AG20443 (cell line): ENCODE measurements around the gene CCT5.

Experiments
- DNase-seq: peaks from one replicate; pipeline ENCODE4 v3.0.0; 2012; ENCODE audit warnings: low spot score, mixed read lengths

CCT5 gene

DNA sequence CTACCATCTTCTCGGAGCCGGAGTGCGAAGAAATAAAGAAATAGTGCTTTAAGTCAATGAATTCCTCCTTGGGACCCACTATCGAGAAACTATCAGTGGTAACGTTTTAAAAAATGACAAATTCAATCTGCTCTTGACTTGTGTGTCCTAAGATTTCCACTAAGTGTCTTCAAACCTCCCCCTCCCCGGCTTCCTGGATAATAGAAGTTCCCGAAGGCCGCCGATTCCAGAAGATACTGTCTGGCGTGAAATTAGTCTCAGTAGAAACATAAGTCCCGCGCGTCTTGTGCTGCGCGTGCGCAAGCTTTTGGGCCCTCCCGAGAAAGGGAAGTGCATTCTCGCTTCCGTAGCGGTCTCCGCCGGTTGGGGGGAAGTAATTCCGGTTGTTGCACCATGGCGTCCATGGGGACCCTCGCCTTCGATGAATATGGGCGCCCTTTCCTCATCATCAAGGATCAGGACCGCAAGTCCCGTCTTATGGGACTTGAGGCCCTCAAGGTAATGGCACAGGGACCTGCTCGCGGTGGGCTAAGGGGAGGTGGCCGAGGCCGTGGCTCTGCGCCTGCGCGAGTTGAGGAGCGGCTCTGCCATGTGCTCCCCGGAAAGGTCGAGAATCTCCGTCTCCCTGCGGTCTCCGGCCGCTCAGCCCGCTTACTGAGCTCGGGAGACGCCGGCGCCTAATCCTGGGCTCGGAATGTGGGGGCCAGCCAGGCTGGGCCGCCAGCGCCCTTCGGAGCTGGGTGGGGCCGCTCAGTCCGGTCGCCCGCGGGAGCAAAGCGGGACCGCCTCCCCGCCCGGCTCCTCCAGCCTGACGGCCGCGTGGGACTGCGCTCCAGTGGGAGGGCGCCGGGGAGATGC is at the start of gene CCT5:
CCT5 (plus strand) TSS at position 333 of the 858 bp plus-strand sequence; CDS start at position 394, 61 bp downstream.
- DNase-seq: peak; percentile 97

DNA sequence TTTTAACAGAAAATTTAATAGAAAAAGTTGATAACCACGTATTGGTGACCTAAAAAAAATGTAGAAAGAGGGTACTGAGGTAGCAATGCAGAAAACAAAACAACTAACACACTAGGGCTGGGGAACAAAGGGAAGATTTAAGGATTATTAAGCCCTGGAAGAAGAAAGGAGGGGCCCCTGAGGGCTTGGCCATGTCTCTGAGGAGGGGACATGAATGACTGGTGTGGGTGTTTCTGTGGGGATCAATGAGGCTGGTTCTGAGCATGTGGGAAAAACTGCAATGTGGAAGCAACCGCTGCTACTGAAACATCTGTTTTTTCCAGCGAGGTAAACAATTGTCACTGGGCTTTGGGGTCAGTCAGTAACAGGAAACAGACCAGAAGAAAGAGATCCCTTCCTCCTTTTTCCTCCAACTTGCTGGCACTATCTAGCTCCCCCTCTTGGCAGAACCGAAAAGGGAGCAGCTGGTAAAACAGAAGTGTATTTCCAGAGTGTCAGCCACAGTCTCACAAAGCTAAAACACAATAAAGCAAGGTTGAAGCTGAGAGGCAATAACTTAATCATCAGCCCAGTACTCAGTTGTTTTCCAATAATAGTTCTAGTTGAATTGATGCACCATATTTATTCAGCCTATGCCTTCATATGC is 48.7 kb upstream of the CCT5 start:
- DNase-seq: no peak

DNA sequence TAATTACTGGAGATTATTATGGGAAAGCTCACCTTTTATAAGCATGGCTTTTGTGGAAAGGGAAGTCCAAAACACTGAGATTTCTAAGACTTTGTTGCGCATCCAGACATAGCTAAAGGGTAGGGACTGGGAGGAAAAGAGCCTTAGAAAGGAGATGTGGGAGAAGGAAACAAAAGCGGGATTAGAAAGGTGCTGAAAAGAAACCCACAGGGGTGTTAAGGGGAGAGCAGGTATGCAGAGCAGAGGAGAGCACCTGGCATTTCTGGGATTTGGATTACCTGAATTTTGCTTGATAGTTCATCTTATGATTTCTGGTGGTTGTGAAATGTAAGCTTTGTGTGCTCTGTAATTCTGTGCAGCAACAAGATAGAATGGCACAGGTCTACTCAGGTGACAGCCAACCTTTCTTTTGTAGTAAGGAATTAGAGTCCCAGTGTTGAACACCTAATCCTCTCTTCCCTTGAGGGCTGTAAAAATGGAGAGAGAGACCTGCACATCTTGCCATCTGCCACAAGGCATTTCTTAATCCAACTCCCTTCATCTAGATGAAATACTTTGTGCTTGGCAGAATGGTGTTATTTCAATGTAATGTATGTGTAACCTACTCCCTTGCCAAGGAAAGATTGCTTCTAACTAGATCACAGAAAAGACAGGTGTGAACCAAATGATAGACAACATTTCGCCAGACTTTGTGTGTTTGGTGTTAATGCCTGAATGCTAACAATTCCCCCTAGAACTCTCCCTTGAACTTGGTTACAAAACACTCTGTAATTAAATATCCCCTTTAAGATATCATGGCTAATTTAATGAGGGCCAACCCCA is 47.8 kb upstream of the CCT5 start:
- no peak for DNase-seq

DNA sequence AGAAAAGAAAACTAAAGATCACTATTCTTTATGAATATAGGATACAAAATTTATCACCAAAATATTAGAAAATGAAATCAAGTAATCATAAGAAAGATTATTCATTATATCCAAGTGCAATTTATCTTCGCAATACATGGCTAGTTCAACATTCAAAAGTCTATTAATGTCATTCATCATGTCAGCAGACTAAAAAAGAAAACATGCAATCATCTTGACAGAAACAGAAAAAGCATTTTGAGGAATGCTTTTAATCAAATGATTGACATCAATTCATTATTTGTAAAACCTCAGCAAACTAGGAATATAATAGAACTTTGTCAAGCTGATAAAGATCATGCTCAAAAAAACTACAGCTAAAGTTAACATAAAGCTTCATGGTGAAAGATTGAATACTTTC is 41.1 kb upstream of the CCT5 start:
- DNase-seq: no peak

DNA sequence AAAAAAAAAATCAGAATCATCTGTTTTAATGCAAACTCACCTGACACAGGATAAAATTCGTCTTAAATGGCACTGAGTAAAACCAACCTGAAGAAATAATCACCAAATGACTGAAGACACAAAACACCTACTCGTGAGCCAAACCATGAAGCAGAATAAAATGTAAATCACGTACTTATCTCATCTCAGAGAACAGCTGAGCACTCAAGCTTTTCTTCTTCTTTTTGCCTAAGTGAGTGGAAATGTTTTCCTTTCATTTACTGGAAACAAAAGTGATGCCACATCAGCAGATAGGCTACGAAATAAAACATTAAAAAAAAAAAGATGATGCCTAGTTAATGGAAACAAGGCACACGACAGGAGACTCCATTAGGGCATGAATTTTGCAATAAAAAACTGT is 36.8 kb upstream of the CCT5 start:
- DNase-seq: no peak

DNA sequence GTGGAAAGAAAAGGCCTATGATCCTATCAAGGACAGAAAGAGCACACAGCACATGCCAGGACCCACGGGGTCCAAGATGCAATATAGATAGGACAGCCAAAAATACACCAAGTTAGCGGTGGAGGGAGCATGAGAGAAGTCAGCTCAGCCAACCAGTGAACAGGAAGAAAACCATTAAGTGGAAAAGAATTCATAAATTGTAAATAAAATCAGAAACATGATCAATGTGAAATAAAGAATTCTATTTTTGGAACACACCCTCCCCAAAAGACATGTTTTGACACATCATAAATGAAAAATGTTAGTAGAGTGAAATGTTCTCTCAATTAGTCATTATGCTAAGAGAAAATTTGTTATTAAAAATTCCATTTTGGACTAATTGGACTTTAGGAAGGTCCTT is 36.0 kb upstream of the CCT5 start:
- DNase-seq: no peak

DNA sequence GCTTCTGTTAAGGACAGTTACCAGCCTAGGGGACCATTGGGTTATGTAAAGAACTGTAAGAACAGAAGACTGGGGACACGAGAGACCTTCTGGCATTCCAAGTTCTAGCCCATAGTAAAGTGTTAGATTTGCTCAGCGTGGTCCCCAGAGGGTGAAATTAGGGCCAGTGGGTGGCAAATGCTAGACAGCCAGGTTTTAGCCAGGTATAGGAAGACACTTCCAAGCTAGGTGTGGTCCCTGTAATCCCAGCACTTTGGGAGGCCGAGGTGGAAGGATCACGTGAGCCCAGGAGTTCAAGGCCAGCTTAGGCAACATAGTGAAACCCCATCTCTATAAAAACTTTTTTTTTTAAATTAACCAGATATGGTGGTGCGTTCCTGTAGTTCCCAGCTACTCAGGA is 34.7 kb upstream of the CCT5 start:
- no peak for DNase-seq

DNA sequence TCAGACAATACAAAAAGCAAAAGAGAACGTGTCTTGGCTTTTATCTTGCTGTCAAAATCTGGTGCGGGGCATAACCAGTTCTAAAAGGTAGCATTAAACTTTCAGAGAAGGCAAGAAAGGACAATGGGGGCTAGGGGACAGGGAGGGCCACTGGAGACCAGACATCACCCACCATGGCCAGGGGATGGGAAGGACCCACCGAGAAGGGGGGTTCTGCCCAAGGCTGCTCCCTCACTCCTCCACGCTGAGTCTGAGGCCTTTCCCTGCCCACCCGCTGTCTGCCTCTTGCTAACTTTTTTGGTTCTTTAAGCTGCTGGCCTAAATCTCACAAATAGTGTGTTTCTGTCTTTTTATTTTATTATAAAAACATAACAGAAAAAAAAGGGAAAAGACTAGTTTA is 34.0 kb upstream of the CCT5 start:
- no peak for DNase-seq

DNA sequence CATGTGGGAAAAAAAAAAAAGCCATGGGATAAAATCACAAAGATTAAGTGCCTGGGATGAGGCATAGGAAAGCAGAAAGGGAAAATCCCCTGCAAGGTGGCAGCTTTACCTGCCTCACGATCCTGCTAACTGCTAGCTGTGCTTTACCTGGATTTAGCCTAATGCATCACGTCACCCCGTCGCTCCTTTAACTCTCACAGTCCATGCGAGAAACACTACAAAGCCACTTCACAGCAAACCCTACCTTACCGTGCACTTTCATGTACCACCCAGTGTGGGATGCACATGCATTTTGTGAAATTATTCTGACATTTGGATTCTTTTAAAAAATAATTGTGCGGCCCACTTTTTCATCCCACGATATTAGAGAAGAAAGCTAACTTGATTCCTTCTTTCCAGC is 31.4 kb upstream of the CCT5 start:
- DNase-seq: no peak

DNA sequence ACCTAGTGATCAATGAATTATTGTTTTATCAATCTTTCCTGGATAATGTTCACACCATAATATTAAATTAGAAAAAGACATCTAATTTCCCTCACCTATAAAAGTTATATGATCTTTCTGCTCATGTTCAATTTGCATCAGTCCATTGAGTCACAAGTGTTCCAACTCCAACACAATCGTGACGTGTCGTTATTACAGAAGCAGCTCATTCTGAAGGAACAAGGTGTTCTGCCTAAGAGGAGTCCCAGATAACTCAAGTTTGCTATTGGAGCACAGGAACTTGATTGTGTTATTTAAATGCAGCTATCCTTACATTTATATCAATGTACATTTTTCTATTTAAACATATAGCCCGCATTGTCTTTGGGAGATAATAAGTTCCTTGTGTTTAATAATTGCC is 31.0 kb upstream of the CCT5 start:
- DNase-seq: no peak

DNA sequence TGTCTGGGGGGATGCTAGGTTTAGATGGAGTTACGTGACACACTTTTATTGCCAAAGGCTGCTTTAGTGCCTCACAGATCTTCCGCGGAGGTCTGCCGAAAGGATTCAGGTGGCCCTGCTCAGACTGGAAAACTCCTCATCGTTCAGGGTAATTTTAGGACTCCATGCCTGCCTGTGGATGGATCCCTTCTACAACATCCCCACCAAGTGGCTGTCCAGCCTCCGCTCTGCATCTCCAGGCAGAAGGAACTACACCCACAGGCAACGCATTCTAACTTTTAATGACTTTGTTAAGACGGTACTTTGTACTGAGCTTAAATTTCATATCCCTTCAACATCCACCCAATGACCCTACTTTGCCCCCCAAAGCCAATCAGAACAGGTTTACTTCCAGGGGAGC is 29.8 kb upstream of the CCT5 start:
- peak; percentile 40 for DNase-seq

DNA sequence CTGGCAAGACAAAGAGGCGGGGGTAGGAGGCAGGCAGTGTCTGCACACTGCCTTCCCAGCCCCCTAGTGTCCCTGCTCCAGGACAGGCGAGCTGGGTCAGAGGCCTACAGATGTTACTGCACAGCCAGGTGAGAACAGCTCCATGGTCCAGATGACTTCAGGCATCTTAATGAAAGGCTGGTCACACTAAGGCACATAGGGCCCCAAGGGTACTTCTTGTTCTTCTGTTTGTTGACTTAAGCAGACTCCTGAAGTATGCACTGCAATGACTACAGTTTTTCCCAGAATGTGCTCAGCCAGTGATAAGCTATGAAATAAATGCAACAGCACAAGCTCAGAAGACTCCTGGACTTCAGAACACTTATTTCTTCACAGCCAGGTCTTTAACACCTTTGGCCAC is 27.8 kb upstream of the CCT5 start:
- no peak for DNase-seq

DNA sequence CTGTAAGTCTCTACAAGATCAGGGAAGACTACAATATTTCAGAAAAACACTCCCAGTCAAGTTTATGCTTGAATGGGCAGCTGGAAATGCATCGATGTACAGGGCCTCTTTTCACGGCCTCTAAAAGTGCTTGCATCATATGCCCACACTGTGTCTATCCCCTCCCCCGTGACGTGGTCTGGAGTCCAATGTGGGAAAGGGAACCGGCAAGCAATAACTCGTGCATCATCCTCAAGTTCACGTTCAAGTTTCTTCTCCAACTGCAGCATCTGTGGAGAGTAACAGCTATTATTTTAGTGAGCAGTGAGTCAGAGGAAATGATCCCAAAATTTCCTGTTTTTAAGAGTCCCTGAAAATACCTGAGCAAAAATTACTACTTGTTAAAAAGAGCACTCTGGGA is 22.7 kb upstream of the CCT5 start:
- DNase-seq: no peak

DNA sequence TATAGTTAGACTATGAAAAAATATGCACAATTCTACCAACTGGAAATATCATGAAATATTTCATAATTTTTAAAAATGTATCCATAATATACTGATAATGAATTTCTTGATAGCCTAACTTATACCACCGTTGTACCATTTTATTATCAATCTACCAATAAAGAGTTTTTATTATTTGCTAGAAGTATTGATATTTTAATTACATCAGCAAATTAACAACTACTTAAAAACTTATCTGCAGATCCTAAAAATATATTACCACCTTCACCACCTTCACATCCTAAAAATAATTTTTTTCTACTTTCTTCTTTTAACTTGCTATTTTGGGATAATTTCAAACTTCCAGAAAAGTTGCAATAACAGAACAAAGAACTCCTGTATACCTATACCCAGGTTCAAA is 21.8 kb upstream of the CCT5 start:
- no peak for DNase-seq

DNA sequence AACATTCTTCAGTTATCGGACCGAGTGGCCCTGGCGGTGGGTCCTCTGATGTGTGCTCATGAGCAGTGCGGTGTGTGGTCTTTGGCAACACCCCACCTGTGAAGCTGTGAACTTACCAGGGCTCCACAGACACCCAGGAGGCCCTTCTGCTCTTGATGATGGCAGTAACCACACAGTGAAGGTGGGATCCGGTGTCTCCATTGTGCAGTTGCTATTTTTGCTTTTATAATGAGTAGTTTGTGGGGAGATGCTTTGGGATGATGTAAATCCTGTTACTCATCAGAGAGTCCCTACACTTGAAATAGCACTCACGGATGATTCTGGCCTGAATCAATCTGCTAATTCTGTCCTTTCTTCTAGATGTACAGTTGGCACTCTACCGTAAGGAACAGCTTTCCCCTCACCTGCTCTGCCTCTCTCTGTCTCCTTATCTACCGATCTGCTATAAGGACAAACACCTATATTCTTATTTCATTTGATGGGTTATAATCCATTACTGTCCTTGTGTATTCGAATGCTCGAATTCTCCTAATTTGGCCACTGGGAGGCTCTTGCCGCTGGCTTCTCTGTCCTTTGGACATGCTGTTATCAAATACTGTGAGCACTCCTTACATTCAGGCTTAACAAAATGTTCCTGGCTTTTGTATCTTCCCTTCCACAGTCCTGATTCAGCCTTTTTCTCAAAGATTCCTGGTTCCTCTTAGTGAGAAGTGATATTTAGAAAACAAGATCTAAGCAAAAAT is 20.6 kb upstream of the CCT5 start:
- DNase-seq: peak; percentile 65

DNA sequence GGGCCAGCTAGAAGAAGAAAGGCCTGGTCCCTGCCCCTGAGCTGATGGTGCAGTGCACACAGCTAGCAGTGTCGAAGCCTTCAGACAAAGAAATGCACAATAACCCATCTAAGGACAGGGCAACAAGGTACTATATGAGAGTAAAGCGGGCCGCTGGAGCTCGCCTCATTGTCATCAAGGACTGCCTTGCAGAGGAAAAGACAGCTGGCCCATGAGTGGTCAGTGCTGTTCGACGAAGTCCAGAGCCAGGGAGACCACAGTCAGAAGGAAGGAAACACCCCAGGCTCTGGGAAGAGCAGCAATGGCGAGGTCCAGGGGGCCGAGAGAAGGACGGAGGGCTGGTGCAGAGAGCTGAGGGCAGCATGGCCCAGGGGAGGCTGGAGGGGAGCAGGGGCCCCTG is 17.7 kb upstream of the CCT5 start:
- no peak for DNase-seq

DNA sequence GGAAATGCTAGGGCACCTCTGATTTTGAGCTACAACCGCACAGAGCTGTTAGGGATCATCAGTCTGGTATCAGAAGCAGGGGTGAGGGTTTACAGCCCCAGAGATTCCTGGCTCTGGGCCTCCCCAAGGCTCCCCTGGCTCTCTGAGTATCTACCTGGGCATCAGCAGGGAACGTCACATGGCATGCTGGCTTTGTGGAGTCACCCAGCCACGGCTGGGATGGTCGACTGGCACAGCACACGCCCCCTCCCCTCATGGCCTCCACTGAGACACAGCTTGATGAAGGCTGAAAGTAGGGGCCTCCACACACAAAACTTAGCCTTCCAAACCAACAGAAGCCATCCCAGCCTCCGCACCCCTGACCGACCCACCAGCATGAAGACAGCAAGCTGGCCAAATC is 17.1 kb upstream of the CCT5 start:
- DNase-seq: no peak

DNA sequence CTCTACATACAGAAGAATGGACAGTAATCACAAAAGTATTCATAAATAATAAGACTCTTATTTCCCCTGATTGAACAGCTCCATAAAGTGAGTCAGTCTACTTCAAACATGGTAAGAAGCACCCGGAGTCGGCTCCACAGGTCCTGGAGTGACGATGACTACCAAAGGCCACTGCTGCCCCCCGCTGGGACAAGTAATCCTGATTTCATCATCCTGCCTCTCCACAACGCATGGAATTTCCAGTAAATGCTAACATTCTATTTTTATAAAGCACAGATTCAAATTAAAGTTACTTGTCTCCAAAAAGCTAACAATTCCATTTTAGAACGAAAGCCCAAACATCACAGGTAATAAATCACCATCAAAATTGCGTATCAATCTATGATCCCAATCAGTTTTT is 16.6 kb upstream of the CCT5 start:
- DNase-seq: peak; percentile 81

DNA sequence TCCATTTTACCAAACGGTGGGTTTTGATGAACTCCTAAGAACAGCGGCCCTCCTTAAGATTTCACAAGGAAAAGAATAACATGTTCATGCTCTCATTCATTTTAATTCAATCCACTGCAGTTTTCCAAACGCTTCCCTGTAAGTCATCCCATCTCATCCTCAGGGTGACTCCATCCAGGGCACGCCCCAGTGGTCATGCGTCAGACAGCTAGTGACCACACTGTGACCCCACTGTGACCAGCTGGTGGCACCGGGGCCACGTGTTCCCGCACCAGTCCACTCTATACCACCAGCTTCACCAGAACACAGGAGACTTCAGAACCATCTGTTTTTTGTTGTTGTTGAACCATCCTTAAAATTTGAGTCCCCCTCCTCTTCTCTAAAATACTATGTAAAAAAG is 14.7 kb upstream of the CCT5 start:
- DNase-seq: no peak

DNA sequence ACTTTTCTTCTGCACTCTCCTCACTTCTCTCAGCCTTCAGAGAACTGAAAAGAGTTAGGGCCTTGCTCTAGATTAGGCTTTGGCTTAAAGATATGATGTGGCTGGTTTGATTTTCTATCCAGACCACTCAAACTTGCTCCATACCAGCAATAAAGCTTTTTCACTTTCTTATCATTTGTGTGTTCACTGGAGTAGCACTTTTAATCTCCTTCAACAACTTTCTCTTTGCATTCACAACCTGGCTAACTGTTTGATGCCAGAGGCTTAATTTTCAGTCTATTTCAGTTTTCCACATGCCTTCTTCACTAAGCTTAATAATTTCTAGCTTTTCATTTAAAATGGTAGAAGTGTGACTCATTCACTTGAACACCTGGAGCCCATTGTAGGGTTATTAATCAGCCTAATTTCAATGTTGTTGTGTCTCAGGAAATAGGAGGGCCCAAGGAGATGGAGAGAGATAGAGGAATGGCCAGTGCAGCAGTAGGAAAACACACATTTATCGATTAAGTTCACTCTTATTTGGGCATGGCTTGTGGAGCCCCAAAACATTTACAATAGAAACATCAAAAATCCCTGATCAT is 6.3 kb upstream of the CCT5 start:
- no peak for DNase-seq

DNA sequence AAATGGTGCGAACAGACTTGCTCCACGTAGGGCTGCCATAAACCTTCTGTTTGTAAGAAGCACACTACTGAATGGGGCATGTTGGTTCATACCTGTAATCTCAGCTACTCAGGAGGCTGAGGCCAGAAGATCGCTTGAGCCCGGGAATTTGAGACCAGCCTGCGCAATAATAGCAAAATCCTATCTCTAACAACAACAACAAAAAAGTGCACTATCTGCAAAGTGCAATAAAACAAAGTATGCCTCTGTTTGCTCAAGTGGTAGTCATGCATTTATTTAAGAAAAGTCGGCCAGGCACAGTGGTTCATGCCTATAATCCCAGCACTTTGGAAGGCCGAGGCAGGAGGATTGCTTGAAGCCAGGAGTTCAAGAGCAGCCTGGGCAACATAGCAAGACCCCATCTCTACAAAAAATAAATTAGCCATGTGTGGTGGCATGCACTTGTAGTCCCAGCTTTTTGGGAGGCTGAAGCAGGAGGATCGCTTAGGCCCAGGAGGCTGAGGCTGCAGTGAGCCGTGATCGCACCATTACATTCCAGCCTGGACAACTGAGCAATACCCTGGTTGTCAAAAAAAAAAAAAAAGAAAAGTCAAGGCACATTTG is 5.6 kb upstream of the CCT5 start:
- no peak for DNase-seq
